ENCODE results near the gene ASB1. TPM values are rescaled to one million over a fixed set of nuclear protein-coding genes. Genes with fewer than 3 reads are reported as not detected.
A peak's percentile ranks its signal among the peaks of the same experiment; 100 is the strongest.

The ASB1 gene
- total RNA-seq, 1 donor from 2014 or later = 33.9 TPM

DNA sequence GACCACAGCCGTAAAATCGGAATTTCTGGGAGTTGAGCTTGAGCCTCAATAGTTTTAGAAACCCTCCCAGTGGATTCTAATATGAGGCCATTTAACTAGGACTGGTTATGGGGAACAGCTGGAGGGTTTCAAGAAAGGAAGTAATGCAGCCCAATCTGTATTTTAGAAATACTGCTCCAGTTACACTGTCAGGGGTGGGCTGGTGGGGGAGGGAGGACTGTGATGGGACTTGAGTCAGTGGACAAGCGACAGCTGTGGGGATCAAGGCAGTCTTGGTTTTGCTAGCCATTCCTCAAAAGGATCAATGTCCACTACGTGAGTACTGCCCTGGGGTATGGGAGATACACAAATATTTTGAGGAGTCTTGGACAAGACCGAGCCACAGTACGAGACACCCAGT, 34.8 kb downstream of the ASB1 start:
- no peaks in the 10 kb centered on the region for H3K27me3 Mint-ChIP-seq (ENCODE audit: unreplicated experiment)
- H3K4me1 Mint-ChIP-seq (ENCODE audit: unreplicated experiment) = peaks cover 2% of the 10 kb centered on the region
- no peak overlapping the region for H3K27ac Mint-ChIP-seq (ENCODE audit: unreplicated experiment)
- H3K9me3 Mint-ChIP-seq (ENCODE audit: unreplicated experiment) = peaks cover 3% of the 10 kb centered on the region
- TF ChIP-seq, protein P1, sequence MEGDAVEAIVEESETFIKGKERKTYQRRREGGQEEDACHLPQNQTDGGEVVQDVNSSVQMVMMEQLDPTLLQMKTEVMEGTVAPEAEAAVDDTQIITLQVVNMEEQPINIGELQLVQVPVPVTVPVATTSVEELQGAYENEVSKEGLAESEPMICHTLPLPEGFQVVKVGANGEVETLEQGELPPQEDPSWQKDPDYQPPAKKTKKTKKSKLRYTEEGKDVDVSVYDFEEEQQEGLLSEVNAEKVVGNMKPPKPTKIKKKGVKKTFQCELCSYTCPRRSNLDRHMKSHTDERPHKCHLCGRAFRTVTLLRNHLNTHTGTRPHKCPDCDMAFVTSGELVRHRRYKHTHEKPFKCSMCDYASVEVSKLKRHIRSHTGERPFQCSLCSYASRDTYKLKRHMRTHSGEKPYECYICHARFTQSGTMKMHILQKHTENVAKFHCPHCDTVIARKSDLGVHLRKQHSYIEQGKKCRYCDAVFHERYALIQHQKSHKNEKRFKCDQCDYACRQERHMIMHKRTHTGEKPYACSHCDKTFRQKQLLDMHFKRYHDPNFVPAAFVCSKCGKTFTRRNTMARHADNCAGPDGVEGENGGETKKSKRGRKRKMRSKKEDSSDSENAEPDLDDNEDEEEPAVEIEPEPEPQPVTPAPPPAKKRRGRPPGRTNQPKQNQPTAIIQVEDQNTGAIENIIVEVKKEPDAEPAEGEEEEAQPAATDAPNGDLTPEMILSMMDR (IDR thresholded peaks at IDR 0.05) = no peak
- no peak for DNase-seq (ENCODE audit: extremely low spot score, unreplicated experiment)
- H3K36me3 Mint-ChIP-seq (ENCODE audit: unreplicated experiment) = no peaks in the 10 kb centered on the region
- H3K4me3 Mint-ChIP-seq (ENCODE audit: unreplicated experiment) = no peak overlapping the region

DNA sequence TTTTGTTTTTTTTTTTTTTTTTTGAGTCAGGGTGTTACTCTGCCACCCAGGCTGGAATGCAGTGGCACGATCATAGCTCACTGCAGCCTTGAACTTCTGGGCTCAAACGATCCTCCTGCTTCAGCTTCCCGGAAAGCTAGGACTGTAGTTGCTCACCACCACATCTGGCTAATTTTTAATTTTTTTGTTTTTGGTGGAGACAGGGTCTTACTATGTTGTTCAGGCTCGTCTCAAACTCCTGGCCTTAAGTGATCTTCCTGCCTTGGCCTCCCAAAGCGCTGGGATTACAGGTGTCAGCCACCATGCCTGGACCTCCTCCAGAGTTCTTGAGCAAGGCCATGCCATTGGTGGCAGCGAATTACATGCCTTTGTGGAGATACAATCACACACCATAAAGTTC, 35.2 kb downstream of the ASB1 start:
- DNase-seq (ENCODE audit: extremely low spot score, unreplicated experiment) = no peak
- no peaks in the 10 kb centered on the region for H3K9me3 Mint-ChIP-seq (ENCODE audit: unreplicated experiment)
- no peak overlapping the region for H3K27ac Mint-ChIP-seq (ENCODE audit: unreplicated experiment)
- H3K4me1 Mint-ChIP-seq (ENCODE audit: unreplicated experiment) = peaks cover 2% of the 10 kb centered on the region
- TF ChIP-seq, protein P1 (IDR thresholded peaks at IDR 0.05) = no peak
- no peaks in the 10 kb centered on the region for H3K36me3 Mint-ChIP-seq (ENCODE audit: unreplicated experiment)
- no peaks in the 10 kb centered on the region for H3K27me3 Mint-ChIP-seq (ENCODE audit: unreplicated experiment)
- H3K4me3 Mint-ChIP-seq (ENCODE audit: unreplicated experiment) = no peak overlapping the region

DNA sequence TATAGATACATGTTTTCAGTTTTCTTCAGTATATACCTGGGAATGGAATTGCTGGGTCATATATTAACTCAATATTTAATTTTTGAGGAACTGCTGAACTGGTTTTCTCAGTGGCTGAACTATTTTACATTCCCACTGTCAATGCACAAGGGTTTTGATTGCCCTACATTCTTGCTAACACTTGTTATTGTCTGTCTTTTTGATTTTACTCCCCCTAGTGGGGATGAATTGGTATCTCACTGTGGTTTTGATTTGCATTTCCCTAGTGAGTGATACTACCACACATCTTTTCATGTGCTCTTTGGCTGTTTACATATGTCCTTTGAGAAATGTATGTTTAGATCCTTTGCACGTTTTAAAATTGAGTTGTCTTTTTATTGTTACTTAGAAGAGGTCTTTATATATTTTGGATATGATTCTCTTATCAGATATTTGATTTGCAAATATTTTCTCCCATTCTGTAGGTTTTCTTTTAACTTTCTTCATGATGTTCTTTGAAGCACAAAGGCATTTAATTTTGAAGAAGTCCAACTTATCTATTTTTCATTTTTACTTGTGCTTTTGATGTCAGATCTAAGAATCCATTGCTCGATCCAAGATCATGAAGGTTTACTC, 36.2 kb downstream of the ASB1 start:
- no peaks in the 10 kb centered on the region for H3K36me3 Mint-ChIP-seq (ENCODE audit: unreplicated experiment)
- H3K27me3 Mint-ChIP-seq (ENCODE audit: unreplicated experiment) = no peaks in the 10 kb centered on the region
- DNase-seq (ENCODE audit: extremely low spot score, unreplicated experiment) = no peak
- H3K27ac Mint-ChIP-seq (ENCODE audit: unreplicated experiment) = no peak overlapping the region
- peaks cover 8% of the 10 kb centered on the region for H3K4me1 Mint-ChIP-seq (ENCODE audit: unreplicated experiment)
- no peak overlapping the region for H3K4me3 Mint-ChIP-seq (ENCODE audit: unreplicated experiment)
- TF ChIP-seq, protein P1 (IDR thresholded peaks at IDR 0.05) = peak; percentile 70
- no peaks in the 10 kb centered on the region for H3K9me3 Mint-ChIP-seq (ENCODE audit: unreplicated experiment)

GRCh38 chr2:238464389-238464788, 37.7 kb downstream of the ASB1 start:
- peaks cover 9% of the 10 kb centered on the region for H3K36me3 Mint-ChIP-seq (ENCODE audit: unreplicated experiment)

GRCh38 chr2:238465487-238466242, 38.9 kb downstream of the ASB1 start:
- no peak overlapping the region for H3K4me3 Mint-ChIP-seq (ENCODE audit: unreplicated experiment)

More at GRCh38 chr2:238464389-238464788, 37.7 kb downstream of the ASB1 start:
- H3K9me3 Mint-ChIP-seq (ENCODE audit: unreplicated experiment) = no peaks in the 10 kb centered on the region
- TF ChIP-seq, protein P1 (IDR thresholded peaks at IDR 0.05) = no peak
- peaks cover 13% of the 10 kb centered on the region for H3K4me1 Mint-ChIP-seq (ENCODE audit: unreplicated experiment)
- no peaks in the 10 kb centered on the region for H3K27me3 Mint-ChIP-seq (ENCODE audit: unreplicated experiment)
- H3K27ac Mint-ChIP-seq (ENCODE audit: unreplicated experiment) = no peak overlapping the region
- DNase-seq (ENCODE audit: extremely low spot score, unreplicated experiment) = peak; percentile 60
- H3K4me3 Mint-ChIP-seq (ENCODE audit: unreplicated experiment) = no peak overlapping the region

More at GRCh38 chr2:238465487-238466242, 38.9 kb downstream of the ASB1 start:
- H3K9me3 Mint-ChIP-seq (ENCODE audit: unreplicated experiment) = no peaks in the 10 kb centered on the region
- H3K27ac Mint-ChIP-seq (ENCODE audit: unreplicated experiment) = no peak overlapping the region
- DNase-seq (ENCODE audit: extremely low spot score, unreplicated experiment) = peak; percentile 73
- no peaks in the 10 kb centered on the region for H3K27me3 Mint-ChIP-seq (ENCODE audit: unreplicated experiment)
- peaks cover 13% of the 10 kb centered on the region for H3K4me1 Mint-ChIP-seq (ENCODE audit: unreplicated experiment)
- TF ChIP-seq, protein P1 (IDR thresholded peaks at IDR 0.05) = no peak
- peaks cover 14% of the 10 kb centered on the region for H3K36me3 Mint-ChIP-seq (ENCODE audit: unreplicated experiment)

Data from osteocyte (in vitro differentiated cells).